Activated T-cell treated with anti-CD3 and anti-CD28 coated beads, Interleukin-2, amount 50 U/mL, for 4 hours (primary cell): Measurements from ENCODE around the gene UFSP2. TPM values are rescaled to one million over a fixed set of nuclear protein-coding genes. Genes with fewer than 3 reads are reported as not detected.

Experiments used
- ATAC-seq, 2 donors: fragments of 200-7000 bp; cut with Tn5 transposase; one replicate each; pipeline ENCODE4 v1.10.0; 2021
- DNase-seq: peaks from one replicate; pipeline ENCODE4 v3.0.0-alpha.2; 2020
- H3K27me3 Mint-ChIP-seq: one replicate; pipeline ENCODE4 v1.8.0; 2021; ENCODE audit warnings: low read depth, mixed read lengths
- H3K36me3 Mint-ChIP-seq: one replicate; pipeline ENCODE4 v1.8.0; 2022; ENCODE audit warnings: mixed read lengths; ENCODE audit not compliant: insufficient read depth
- H3K4me1 Mint-ChIP-seq: one replicate; pipeline ENCODE4 v1.8.0; 2021; ENCODE audit warnings: low read depth, mixed read lengths
- H3K4me3 Mint-ChIP-seq: one replicate; pipeline ENCODE4 v1.8.0; 2021; ENCODE audit warnings: mild to moderate bottlenecking, moderate library complexity, mixed read lengths
- H3K9me3 Mint-ChIP-seq: one replicate; pipeline ENCODE4 v1.8.0; 2021; ENCODE audit warnings: mixed read lengths
- total RNA-seq, 3 donors: library from RNA; stranded (reverse); gene quantifications; one replicate each; pipeline ENCODE4 v1.2.1, GENCODE V29; 2021

UFSP2 gene, protein sequence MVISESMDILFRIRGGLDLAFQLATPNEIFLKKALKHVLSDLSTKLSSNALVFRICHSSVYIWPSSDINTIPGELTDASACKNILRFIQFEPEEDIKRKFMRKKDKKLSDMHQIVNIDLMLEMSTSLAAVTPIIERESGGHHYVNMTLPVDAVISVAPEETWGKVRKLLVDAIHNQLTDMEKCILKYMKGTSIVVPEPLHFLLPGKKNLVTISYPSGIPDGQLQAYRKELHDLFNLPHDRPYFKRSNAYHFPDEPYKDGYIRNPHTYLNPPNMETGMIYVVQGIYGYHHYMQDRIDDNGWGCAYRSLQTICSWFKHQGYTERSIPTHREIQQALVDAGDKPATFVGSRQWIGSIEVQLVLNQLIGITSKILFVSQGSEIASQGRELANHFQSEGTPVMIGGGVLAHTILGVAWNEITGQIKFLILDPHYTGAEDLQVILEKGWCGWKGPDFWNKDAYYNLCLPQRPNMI
- 10 to 100 TPM; 15.3 to 25.7 (median 18.2) TPM for total RNA-seq

DNA sequence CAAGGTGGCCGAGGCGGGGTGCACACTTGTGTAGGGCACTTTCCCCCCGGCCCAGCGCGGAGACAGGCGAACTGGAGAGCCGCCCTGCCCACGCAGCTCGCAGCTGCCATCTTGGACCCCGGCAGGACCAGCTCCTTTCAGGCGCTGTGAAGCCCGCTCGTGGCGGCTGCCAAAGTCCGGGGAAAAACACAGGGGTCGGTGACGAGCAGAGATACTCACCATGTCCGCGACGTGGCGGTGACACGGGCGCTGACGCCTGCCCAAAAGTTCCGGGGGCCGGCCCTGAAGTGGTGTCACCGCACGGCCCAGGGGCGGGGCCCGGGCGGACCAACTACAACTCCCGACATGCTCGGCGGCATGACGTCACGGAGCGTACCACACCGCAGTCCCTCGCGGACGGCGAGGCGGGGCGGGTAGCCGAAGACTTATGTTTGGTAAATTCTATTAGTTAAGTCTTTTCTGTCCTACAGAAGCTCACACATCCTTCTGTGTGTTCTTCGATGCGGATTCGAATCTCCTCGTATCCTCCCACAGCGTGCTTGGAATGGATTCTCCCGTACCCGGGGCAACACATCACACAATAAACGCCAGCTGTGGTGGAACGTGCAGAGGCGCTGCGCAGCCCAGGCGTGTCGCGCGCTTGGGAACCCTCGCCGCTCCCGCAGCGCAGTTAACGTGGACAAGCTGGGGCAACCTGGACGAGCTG lies at the start of gene UFSP2:
UFSP2 (minus strand) TSS at position 318 of the 706 bp plus-strand sequence; CDS start at position 222, 96 bp downstream.
- peak within 1 kb of the TSS; percentile 84 for H3K4me3 Mint-ChIP-seq
- DNase-seq (peak; percentile 90), ATAC-seq (peak; percentile 93 to 96)
- H3K27me3 Mint-ChIP-seq, result no peaks in the 10 kb centered on the region
- peaks cover 27% of the 10 kb centered on the region for H3K4me1 Mint-ChIP-seq
- H3K9me3 Mint-ChIP-seq, result no peaks in the 10 kb centered on the region
- H3K36me3 Mint-ChIP-seq, result peaks cover 8% of the 10 kb centered on the region

GRCh38 chr4:185473247-185473646 lies 47.5 kb upstream of the UFSP2 start:
- no peak for DNase-seq
- Mint-ChIP-seq H3K27me3 (peaks cover 23% of the 10 kb centered on the region), H3K36me3 (no peaks in the 10 kb centered on the region), H3K4me1 (peaks cover 12% of the 10 kb centered on the region), H3K9me3 (no peaks in the 10 kb centered on the region), H3K4me3 (no peak overlapping the region)
- no peak for ATAC-seq

DNA sequence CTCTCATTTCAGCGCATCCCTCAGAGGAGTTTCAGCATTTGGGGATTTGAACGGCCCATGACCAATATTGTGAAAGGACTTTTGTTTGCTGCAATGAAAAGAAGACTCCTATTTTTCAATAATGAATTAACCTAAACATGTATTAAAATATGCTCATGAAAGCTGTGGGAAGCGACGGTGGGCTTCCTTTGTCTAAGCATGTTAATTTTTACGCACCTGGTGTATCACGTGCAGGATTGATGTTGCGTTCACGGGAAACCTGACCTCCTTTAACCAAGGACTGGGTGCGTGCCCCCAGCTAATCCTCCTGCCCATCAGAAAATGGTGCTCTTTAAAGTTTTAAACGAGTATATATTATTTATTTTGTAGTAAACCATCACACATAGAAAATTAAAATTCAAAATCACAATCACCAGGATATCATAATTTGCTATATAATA lies 46.4 kb upstream of the UFSP2 start:
- Mint-ChIP-seq H3K36me3 (no peaks in the 10 kb centered on the region), H3K9me3 (no peaks in the 10 kb centered on the region), H3K27me3 (peaks cover 14% of the 10 kb centered on the region), H3K4me1 (peaks cover 12% of the 10 kb centered on the region), H3K4me3 (peak overlapping the region; percentile 81)
- no peak for ATAC-seq
- no peak for DNase-seq

DNA sequence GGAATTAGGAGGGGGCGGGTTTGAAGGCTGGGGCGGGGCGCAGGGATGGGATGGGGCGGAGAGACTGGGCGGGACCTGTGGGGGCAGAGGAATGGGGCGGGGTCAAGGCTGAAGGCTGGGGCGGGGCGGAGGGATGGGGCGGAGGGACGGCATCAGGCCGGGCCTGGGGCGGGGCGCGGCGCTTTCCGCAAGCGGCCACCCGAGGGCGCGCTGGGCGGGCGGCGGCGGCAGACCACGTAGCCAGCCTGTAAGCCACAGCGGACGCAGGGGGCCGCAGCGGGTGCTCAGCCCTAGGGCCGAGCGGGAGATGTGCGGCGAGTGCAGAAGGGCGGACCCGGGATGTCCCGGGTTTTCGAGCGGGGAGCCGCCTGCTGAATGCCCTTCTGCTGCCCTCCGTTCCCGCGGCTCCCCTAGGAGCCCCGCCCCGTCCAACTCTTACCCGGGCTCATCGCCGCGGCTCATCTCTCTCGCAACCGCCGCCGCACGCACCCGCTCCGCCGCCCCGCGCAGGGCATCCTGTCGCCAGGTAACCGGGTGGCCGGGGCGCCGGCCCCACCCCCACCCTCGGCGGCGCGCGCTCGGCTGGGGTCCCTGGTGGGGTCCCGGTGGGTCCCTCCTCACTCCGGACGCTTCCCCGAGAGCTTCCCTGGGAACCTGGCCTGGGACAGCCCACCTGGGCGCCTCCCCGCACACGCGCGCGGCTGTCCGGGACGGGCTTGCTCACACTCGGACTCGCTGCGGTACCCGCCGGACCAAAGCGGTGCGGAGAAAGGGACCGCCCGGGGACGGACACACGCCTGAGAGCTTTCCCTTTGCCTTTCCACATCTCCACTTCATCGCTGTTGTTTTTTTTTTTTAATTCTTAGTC lies 45.7 kb upstream of the UFSP2 start, which contains the start of gene CCDC110:
CCDC110 (minus strand) TSS at position 499 of the 868 bp plus-strand sequence; CDS start at position 449, 50 bp downstream.
- peaks cover 7% of the 10 kb centered on the region for H3K27me3 Mint-ChIP-seq

DNA sequence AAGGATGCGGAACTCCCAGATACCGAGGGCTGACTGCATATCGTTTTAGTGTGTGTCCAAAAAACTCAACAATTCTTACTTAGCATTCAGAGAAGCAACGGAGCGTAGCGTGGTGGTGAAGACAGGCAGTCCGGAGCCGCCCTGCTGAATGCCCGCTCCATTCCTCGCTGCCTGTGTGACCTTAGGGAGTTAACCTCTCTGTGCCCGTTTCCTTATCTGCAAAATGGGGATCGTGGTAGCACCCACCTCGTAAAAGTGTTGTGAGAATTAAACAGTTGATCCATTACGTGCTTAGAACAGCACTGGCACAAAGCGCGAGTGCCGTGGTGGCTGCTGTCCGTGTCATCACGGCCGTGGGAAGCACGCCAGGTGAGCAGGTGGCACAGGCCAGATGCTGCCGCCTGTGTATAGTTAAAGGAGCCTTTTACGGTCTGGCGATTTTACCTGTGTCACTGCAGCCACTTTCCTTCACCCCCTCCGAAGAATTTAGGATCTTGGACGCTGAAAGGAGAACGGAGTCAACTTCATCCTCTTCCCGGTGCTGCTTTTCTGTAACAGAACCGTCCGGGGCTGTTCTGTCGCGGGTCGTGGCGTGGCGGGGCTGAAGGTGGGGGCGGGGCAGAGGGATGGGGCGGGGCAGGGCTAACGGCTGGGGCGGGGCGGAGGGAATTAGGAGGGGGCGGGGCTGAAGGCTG lies 44.9 kb upstream of the UFSP2 start:
- ATAC-seq (peak; percentile 5 to 20), DNase-seq (peak; percentile 38)
- H3K36me3 Mint-ChIP-seq, result no peaks in the 10 kb centered on the region
- H3K9me3 Mint-ChIP-seq, result no peaks in the 10 kb centered on the region
- peak overlapping the region; percentile 79 for H3K4me3 Mint-ChIP-seq
- peaks cover 5% of the 10 kb centered on the region for H3K27me3 Mint-ChIP-seq
- H3K4me1 Mint-ChIP-seq, result peaks cover 12% of the 10 kb centered on the region

More for the DNA sequence above, 45.7 kb upstream of the UFSP2 start, which contains the start of gene CCDC110:
- Mint-ChIP-seq H3K4me3 (peak within 1 kb of the TSS; percentile 81), H3K9me3 (no peaks in the 10 kb centered on the region), H3K36me3 (no peaks in the 10 kb centered on the region), H3K4me1 (peaks cover 12% of the 10 kb centered on the region)
- peak; percentile 93 for DNase-seq
- peak; percentile 93 to 96 for ATAC-seq

GRCh38 chr4:185469580-185470154 lies 43.9 kb upstream of the UFSP2 start:
- H3K9me3 Mint-ChIP-seq, result no peaks in the 10 kb centered on the region
- no peak overlapping the region for H3K4me3 Mint-ChIP-seq
- H3K4me1 Mint-ChIP-seq, result peaks cover 12% of the 10 kb centered on the region
- no peak for DNase-seq
- H3K27me3 Mint-ChIP-seq, result peaks cover 4% of the 10 kb centered on the region
- no peak for ATAC-seq
- no peaks in the 10 kb centered on the region for H3K36me3 Mint-ChIP-seq

- peaks cover 1% of the 10 kb centered on the region for H3K27me3 Mint-ChIP-seq
- no peaks in the 10 kb centered on the region for H3K9me3 Mint-ChIP-seq
- ATAC-seq (no peak), DNase-seq (no peak)
- peaks cover 12% of the 10 kb centered on the region for H3K4me1 Mint-ChIP-seq
- H3K36me3 Mint-ChIP-seq, result no peaks in the 10 kb centered on the region
- H3K4me3 Mint-ChIP-seq, result no peak overlapping the region
Observed at GRCh38 chr4:185468999-185469398, 43.2 kb upstream of the UFSP2 start.

GRCh38 chr4:185467991-185468390 lies 42.2 kb upstream of the UFSP2 start:
- Mint-ChIP-seq H3K27me3 (no peaks in the 10 kb centered on the region), H3K9me3 (no peaks in the 10 kb centered on the region), H3K4me1 (peaks cover 12% of the 10 kb centered on the region), H3K4me3 (no peak overlapping the region), H3K36me3 (no peaks in the 10 kb centered on the region)
- DNase-seq (no peak), ATAC-seq (no peak)

DNA sequence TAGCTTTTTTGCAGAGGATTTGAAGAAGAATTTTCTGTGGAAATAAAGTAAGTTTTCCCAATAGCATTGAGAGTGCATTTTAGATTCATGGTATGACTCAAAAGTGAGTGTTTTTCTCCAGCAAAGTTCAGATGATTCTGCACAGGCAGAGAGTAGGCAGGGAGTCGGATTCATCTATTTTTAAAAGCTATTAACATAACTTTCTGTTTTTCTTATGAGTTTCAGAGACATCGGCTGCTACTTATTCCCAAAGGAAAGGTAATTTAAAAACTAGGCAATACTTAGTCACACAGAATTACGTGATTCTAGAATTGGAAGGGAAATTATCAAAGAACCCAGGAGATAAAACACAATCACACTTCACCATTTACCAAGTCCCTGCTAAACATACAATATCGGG lies 41.3 kb upstream of the UFSP2 start:
- DNase-seq (no peak), ATAC-seq (no peak)
- H3K27me3 Mint-ChIP-seq, result no peaks in the 10 kb centered on the region
- H3K36me3 Mint-ChIP-seq, result no peaks in the 10 kb centered on the region
- H3K4me1 Mint-ChIP-seq, result peaks cover 12% of the 10 kb centered on the region
- no peaks in the 10 kb centered on the region for H3K9me3 Mint-ChIP-seq
- H3K4me3 Mint-ChIP-seq, result no peak overlapping the region

DNA sequence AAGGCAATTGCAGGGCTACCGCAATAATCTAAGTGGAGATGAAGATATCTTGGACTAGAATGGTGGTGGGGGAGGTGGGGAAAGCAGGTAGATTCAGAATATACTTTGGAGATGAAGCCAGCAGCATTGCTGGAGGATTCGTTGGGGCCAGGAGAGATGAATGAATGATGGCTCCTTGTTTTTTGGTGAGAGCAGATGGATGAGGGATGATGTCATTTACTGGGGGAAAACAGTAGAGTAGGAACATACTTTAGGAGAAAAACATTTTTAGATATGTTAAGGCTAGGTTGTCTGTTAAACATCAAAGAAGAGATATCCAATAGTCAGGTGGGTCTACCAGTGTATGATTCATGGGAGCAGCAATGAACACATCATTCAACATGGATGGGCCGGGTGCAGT lies 39.9 kb upstream of the UFSP2 start:
- DNase-seq, result no peak
- Mint-ChIP-seq H3K36me3 (no peaks in the 10 kb centered on the region), H3K4me1 (peaks cover 8% of the 10 kb centered on the region), H3K4me3 (no peak overlapping the region), H3K27me3 (peaks cover under 1% of the 10 kb centered on the region), H3K9me3 (no peaks in the 10 kb centered on the region)
- no peak for ATAC-seq

- Mint-ChIP-seq H3K36me3 (no peaks in the 10 kb centered on the region), H3K4me1 (peaks cover 3% of the 10 kb centered on the region), H3K4me3 (no peak overlapping the region), H3K27me3 (peaks cover 7% of the 10 kb centered on the region), H3K9me3 (no peaks in the 10 kb centered on the region)
- no peak for ATAC-seq
- no peak for DNase-seq
Observed at GRCh38 chr4:185464887-185465286, 39.1 kb upstream of the UFSP2 start.

DNA sequence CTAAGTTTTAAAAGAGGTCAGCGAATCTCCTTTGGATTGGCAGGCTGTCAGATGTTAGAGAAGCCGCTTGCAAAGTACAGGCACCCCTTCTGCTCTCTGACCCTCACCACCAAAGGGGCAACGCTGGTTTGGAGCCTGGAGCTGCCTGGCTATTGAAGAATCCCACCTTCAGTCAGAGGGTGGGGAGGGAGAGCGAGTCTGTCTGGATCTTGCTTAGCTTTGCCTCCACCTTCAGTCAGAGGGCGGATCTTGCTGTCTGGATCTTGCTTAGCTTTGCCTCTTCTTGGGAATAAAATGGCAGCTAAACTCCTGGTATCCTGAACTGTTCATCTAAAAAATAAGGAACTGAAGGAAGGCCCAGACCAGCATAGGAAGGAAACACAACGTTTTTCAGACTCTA lies 38.4 kb upstream of the UFSP2 start:
- DNase-seq (no peak), ATAC-seq (no peak)
- Mint-ChIP-seq H3K27me3 (peaks cover 12% of the 10 kb centered on the region), H3K36me3 (no peaks in the 10 kb centered on the region), H3K9me3 (no peaks in the 10 kb centered on the region), H3K4me1 (no peaks in the 10 kb centered on the region), H3K4me3 (no peak overlapping the region)

DNA sequence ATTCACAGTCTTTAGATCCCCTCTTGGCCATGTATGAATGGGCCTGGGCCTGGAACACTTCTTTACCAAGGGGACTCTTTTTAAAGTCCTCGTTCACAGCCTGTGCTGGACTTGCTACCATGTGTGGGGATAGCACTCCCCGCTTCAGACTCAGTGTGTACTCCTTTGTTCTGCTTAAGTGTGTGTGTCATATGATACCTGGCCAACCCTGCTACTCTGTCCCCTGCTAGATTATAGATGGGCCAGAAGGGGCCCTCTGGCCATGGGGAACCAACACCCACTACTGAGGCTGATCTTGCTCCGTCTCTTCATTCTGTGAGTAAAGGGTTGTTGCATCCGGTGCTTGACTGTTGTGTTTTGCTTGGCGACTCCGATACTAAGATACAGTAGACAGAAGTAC lies 37.8 kb upstream of the UFSP2 start:
- Mint-ChIP-seq H3K4me1 (no peaks in the 10 kb centered on the region), H3K36me3 (no peaks in the 10 kb centered on the region), H3K4me3 (no peak overlapping the region), H3K27me3 (peaks cover 13% of the 10 kb centered on the region), H3K9me3 (no peaks in the 10 kb centered on the region)
- ATAC-seq (no peak), DNase-seq (no peak)
